RWPE1 (cell line): ENCODE measurements around the gene DLGAP1.
A peak's percentile ranks its signal among the peaks of the same experiment; 100 is the strongest.

Experiments used
- CTCF ChIA-PET: fragments of 350-600 bp; sonication (Branson Sonifier 250); formaldehyde crosslinking; extraction: SDS; loops from one replicate; lab custom pipeline; 2021; lab: Yijun Ruan, JAX
- POLR2A ChIA-PET: fragments of 400-600 bp; formaldehyde crosslinking; extraction: SDS; loops from one replicate; lab custom pipeline; 2020; ENCODE audit warnings: antibody characterized with exemption; ENCODE audit not compliant: low non-redundant PET; lab: Yijun Ruan, JAX
- DNase-seq: peaks from one replicate; pipeline ENCODE4 v3.0.0; 2012; ENCODE audit warnings: low spot score
- H3K27ac ChIP-seq: fragments of 450-650 bp; 2 replicates; pipeline ENCODE4 v1.5.1; 2017
- CTCF ChIP-seq: fragments of 450-650 bp; conservative IDR thresholded peaks from 2 replicates; pipeline ENCODE4 v1.5.1; 2017; ENCODE audit warnings: low read depth, mild to moderate bottlenecking

Gene DLGAP1

GRCh38 chr18:3466872-3467271 is 988.2 kb downstream of the DLGAP1 start:
- H3K27ac ChIP-seq = no peak overlapping the region
- ChIA-PET CTCF (interaction anchor here (0.5 to 1.2 kb wide), 4 partner anchors 15 to 128 kb away, joined by 3 to 5 read pairs (median 3); no protein-coding TSS in a partner anchor), POLR2A (interaction anchor here (0.6 to 1.2 kb wide), 2 partner anchors 15 to 19 kb away, joined by 3 to 5 read pairs; no protein-coding TSS in a partner anchor)
- no peak for TF ChIP-seq CTCF
- DNase-seq = no peak

- peak; percentile 68 for DNase-seq
- TF ChIP-seq CTCF = no peak
- POLR2A ChIA-PET = interaction anchor here (0.6 to 1.2 kb wide), 2 partner anchors 15 to 18 kb away, joined by 3 to 5 read pairs; no protein-coding TSS in a partner anchor
- no peak overlapping the region for H3K27ac ChIP-seq
- CTCF ChIA-PET = interaction anchor here (0.7 to 1.2 kb wide), 3 partner anchors 120 to 200 kb away, joined by 3 to 6 read pairs (median 5); no protein-coding TSS in a partner anchor
Observed at GRCh38 chr18:3466045-3466444, 989.1 kb downstream of the DLGAP1 start.

- CTCF ChIA-PET = interaction anchor here (0.6 to 0.9 kb wide), 3 partner anchors 8 to 131 kb away, joined by 3 read pairs; no protein-coding TSS in a partner anchor
- TF ChIP-seq CTCF = no peak
- no peak for DNase-seq
- POLR2A ChIA-PET = no interaction called here
- no peak overlapping the region for H3K27ac ChIP-seq
Observed at GRCh38 chr18:3463051-3463450, 992.1 kb downstream of the DLGAP1 start.

- no peak for TF ChIP-seq CTCF
- H3K27ac ChIP-seq = no peak overlapping the region
- CTCF ChIA-PET = interaction anchor here (0.8 to 1.2 kb wide), 3 partner anchors 124 to 216 kb away, joined by 3 to 4 read pairs (median 4); no protein-coding TSS in a partner anchor
- no peak for DNase-seq
- POLR2A ChIA-PET = no interaction called here
Observed at GRCh38 chr18:3461704-3462103, 993.4 kb downstream of the DLGAP1 start.

- no peak overlapping the region for H3K27ac ChIP-seq
- ChIA-PET POLR2A (no interaction called here), CTCF (interaction anchor here (0.6 to 1.8 kb wide), 5 partner anchors 124 to 215 kb away, joined by 3 to 6 read pairs (median 4); no protein-coding TSS in a partner anchor)
- TF ChIP-seq CTCF = no peak
- no peak for DNase-seq
Observed at GRCh38 chr18:3460823-3461398, 994.2 kb downstream of the DLGAP1 start.

- no peak overlapping the region for H3K27ac ChIP-seq
- no peak for TF ChIP-seq CTCF
- DNase-seq = peak; percentile 65
Observed at GRCh38 chr18:3458952-3459853, 995.9 kb downstream of the DLGAP1 start.

More at GRCh38 chr18:3458952-3459853, 995.9 kb downstream of the DLGAP1 start:
- CTCF ChIA-PET = interaction anchor here (1.4 to 1.8 kb wide), 3 partner anchors 127 to 207 kb away, joined by 6 read pairs; no protein-coding TSS in a partner anchor
- POLR2A ChIA-PET = no interaction called here
